GM12891 (cell line): ENCODE data around the gene TDRD1.

Experiments
- POLR2A ChIP-seq: IDR thresholded peaks from 2 replicates; pipeline ENCODE4 v1.6.1; 2011; ENCODE audit warnings: low read depth, low read length, control low read depth
- TAF1 ChIP-seq: IDR thresholded peaks from 2 replicates; pipeline ENCODE4 v1.6.1; 2011; ENCODE audit warnings: low read depth, low read length, control low read depth

GRCh38 chr10:114234132-114234531 is 55.0 kb downstream of the TDRD1 start:
- TF ChIP-seq POLR2A: no peak
- TF ChIP-seq TAF1: no peak
